Measurements from ENCODE around the gene ANLN.

GRCh38 chr7:36355490-36355889 is 34.2 kb upstream of the ANLN start:
- TF ChIP-seq POLR2A (IDR thresholded peaks at IDR 0.05) (no peak), CTCF (IDR thresholded peaks at IDR 0.05 in 8 of 11, conservative IDR thresholded peaks at IDR 0.05 in 3 of 11) (no peak)
